GM18873 (cell line): ENCODE results near the gene PRKCH.

Experiments used
- ATAC-seq: cut with Tn5 transposase; IDR thresholded peaks from one replicate; pipeline ENCODE4 v1.9.1; 2021; ENCODE audit warnings: mild to moderate bottlenecking, moderate library complexity, moderate number of reproducible peaks; ENCODE audit not compliant: unreplicated experiment, low FRiP score

Gene PRKCH

DNA sequence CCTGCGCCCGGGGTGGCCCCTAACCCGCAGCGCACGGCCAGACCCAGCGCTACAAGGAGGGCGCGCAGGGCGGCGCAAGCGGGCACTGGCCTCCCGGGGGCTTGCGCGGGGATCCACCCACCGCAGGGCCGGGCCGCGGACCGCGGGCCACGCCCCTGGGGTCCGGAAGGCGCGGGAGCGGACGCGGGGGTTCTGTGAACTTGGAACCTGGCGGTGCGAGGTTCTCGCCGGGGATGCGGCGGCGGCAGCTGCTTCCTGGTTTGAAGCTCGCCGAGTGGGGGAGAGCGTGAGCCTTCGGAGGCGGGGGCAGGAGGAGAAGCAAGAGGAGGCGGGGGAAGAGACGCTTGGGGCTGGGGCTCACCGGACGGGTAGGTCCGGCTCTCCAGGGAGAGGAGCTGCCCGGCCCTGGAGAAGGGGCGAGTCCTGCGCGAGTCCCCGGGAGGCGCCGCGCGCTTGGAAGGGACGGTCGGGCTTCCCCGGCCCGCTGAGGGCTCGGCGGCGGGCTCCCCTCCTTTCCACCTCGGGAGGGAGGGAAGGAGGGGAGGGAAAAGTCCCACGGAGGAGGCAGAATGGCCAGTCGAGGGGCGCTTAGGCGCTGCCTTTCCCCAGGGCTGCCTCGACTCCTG lies at the start of gene PRKCH:
TSS of gene PRKCH (plus strand) at position 195 of the 626 bp plus-strand sequence. CDS start 523 bp downstream, outside the sequence.
- ATAC-seq, result no peak

DNA sequence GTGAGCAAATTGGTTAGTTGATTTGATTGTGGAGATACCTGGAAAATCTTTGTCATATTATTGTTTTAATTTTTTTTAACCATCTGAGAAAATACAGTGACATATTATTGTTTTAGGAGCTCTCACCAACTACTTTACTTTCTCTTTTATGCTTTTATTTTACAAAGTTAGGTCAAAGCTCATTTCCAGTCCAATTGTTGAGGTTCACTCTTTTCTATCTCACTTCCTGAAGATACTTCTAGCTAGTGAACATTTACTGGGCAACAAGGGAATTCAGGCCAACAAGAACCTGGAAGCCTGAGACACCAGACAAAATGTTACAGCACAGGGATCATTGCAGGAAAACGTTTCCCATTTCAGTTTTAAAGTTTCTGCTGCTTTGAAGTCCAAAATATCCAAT lies 44.1 kb upstream of the PRKCH start:
- ATAC-seq, result no peak

GRCh38 chr14:61277784-61278183 lies 43.6 kb upstream of the PRKCH start:
- ATAC-seq, result no peak

GRCh38 chr14:61279082-61279481 lies 42.3 kb upstream of the PRKCH start:
- ATAC-seq, result no peak

DNA sequence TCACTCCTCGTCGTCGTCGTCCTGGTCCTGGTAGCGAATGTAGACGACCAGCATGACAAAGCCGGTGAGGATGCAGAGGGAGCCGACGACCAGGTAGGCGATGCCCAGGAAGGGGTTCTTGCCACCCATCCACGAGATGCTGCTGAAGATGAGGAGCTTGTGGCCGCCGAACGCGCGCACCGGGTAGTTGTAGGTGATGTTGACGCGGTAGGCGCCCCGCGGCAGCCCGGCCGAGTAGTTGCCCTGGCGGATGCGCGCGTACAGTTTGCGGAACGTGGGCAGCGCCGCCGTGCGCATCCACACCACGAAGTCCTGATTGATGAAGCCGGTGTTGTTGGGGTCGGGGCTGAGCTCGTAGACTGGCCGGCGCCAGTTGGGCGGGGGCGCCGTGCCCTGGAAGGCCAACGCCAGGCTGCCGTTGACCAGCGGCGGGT lies 41.3 kb upstream of the PRKCH start:
- no peak for ATAC-seq

- no peak for ATAC-seq
These were observed 40.7 kb upstream of the PRKCH start for GRCh38 chr14:61280526-61281185.

DNA sequence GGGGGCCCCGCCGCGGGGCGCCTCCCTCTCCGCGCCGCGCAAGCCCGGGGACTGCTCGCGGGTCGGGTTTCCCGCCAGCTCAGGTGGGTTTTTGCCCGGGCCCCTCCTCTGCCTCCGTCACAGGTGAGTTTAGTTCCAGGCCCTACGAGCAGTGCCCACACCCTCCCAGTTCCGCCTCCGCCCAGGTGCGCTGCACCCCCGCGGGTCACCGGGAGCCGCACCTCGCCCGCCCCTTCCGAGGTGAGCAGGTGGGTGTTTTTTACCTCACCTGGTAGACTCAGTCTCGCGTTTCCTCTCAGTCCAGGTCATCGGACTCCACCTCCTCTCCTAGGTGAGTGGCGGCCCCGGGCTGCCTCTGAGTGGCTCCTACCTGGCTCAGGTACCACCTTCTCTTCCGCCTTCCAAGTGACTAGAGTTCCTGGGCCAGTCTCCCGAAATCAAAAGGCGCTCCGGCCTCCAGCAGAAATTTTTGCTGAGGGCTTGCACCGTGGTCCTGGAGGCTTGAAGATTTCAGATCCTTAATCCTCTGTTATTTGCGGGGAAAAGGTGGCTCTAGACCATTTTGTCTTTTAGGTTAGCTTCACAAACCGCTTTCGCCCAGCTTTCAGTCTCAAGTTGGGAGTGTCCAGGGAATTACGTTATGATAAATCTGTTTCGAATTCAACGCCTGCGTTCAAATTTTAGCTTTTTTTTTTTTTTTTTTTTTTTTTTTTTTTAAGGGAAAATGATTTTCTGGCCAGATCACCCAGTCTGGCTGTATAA lies 40.0 kb upstream of the PRKCH start, which contains the start of gene TMEM30B:
TSS of gene TMEM30B (minus strand) at position 153 of the 762 bp plus-strand sequence. CDS start 191 bp downstream, outside the sequence.
- ATAC-seq, result no peak

- no peak for ATAC-seq
These were observed 39.5 kb upstream of the PRKCH start for GRCh38 chr14:61281948-61282275.

GRCh38 chr14:61282746-61283145 lies 38.6 kb upstream of the PRKCH start:
- no peak for ATAC-seq

GRCh38 chr14:61284001-61284400 lies 37.4 kb upstream of the PRKCH start:
- no peak for ATAC-seq

DNA sequence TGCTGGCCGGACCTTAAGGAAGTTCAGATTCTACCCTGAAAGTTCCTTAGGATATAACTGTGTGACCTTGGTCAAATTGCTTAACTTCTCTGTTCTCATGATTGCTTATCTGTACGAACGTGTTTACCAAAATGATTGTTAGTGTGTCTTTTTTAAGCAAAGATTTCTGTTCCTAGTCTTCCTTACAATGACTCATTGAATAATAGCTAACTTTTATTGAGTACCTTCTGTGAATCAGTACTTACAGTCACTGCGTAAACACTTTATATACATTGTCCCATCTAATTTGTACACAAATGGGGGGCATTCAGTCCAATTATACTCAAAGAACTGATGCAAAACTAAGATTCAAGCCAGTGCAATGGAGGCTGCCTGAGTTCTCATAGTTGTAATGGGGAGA lies 36.0 kb upstream of the PRKCH start:
- ATAC-seq, result no peak

DNA sequence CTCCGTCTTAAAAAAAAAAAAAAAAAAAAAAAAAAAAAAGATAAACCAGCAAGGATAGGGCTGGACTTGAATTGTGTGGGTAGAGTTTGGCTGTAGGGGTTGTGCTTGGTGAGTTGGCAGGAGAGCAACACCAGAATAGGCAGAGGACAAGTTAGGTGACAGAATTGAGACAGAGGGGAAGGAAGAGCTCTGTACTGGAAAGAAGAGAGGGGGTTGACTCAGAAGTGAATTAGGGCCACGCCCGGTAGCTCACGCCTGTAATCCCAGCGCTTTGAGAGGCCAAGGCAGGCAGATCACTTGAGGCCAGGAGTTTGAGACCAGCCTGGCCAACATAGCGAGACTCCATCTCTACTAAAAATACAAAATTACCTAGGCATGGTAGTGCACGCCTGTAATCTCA lies 34.2 kb upstream of the PRKCH start:
- no peak for ATAC-seq

DNA sequence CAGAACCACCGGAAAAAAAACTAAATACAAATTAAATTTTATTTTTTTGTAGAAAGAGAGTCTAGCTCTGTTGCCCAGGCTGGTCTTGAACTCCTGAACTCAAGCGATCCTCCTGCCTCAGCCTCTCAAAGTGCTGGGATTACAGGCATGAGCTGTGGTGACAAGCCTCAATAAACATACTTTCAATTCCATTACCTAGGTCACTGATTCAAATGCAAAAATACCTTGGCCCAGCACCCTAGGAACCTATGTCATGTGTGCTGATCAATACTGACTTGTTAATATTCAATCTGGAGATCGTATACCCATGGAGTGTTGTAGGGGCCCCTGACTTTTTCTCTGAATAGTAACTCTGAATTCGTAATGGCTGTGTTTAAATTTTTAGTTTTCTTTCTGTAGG lies 33.2 kb upstream of the PRKCH start:
- ATAC-seq, result no peak

DNA sequence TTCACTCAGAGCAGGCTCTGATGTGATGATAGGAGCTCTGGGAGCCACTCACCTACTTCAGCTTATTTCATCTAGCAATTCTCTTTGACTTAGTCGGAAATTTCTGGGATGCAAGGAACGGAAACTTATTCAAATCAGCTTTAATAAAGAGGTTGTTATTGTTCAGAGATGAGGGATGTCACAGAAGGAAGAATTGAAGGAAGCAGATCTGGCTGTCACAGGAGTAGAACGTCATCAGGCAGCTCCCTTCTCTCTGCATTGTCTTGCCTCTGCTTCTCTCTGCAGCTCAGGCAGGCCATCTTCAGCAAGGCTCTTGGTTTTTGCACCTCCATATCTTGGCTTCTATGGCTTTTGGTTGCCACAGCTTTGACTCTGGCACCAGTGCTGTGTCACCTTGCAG lies 32.7 kb upstream of the PRKCH start:
- ATAC-seq, result no peak

DNA sequence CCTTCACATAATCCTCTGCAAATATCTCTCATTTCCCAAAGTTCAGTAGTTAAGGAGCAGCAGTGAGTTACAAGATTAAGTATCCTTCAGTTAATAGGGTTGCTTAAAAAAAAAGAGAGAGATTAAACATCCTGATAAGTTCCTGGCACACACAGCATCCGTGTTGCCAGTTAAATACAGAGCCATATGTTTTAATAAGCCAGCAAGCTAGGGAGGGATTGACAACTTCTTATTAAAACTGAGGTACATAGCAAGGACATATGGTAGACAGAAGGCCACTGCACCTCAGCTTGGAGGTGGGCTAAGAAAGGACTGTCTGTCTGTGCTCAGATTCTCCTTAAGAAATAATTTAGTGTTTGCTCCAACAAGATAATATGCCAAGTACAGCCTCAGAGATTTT lies 30.7 kb upstream of the PRKCH start:
- ATAC-seq, result no peak

- no peak for ATAC-seq
These were observed 25.2 kb upstream of the PRKCH start for GRCh38 chr14:61296151-61296550.

- ATAC-seq, result no peak
These were observed 24.5 kb upstream of the PRKCH start for GRCh38 chr14:61296719-61297502.

- no peak for ATAC-seq
These were observed 23.8 kb upstream of the PRKCH start for GRCh38 chr14:61297581-61297980.

DNA sequence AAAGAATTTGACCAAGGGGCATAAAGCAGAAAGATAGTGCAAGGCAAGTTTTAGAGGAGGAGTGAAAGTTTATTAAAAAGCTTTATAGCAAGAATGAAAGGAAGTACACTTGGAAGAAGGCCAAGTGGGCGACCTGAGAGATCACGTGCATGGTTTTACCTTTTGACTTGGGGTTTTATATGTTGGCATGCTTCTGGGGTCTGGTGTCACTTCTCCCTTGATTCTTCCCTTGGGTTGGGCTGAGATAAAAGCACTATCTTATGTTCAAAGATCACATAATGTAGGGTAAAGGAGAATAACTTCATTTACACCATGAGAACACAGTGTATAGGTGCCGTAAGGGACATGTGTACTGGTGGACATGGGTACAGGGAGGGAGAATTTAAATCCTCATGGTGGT lies 22.6 kb upstream of the PRKCH start:
- no peak for ATAC-seq

DNA sequence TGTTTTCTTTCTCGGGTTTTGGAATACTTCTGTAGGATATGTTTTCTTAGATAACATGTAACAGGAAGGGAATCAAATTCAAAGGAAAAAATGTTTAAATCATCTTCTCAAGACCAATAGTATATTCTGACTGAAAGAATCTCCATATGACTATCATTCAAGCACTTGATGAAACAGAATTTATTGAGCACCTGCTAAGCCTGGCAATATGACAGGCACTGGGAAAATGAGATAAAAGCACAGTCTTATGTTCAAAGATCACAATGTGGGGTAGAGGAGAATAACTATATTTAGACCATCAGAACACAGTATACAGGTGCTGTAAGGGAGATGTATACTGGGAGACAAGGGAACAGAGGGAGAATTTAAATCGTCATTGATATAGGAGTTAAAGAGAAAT lies 21.2 kb upstream of the PRKCH start:
- no peak for ATAC-seq

GRCh38 chr14:61300754-61301153 lies 20.6 kb upstream of the PRKCH start:
- ATAC-seq, result no peak
